ENCODE measurements around the gene CST11.
A peak's percentile ranks its signal among the peaks of the same experiment; 100 is the strongest.

The CST11 gene

DNA sequence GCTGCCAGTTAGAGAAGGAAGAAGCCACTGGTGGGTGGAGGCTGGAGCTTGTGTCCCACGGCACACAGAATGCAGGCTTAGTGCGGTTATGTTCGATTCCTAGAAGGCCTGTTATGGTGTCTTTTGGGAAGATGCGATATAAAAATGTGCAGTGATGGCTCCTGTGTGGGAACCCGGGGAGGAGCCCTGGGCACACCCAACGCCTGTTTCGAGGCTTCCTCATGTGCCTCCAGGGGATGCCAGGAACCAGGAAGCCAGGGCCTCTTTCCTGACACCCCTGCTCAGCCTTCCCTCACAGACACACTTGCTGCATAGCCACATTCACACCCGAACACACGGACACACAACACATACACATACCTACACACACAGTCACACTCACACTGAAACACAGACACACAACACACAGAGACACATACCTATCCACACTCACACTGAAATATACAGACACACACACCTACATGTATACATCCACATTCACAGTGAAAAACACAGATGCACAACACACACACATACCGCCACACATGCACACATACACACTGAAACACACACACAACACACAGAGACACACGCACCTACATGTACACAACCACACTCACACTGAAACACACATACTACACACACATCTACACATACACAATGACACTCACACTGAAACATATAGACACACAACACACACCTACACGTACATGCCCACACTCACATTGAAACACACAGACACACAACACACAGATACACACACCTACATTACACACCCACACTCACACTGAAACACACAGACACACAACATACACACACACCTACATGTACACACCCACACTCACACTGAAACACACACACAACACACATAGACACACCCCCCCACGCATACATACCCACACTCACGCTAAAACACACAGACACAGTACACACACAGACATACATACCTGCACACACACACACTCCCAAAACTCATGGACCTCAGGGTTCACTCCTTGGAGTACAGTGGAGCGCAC is 1.2 kb upstream of the CST11 start:
- DNase-seq: no peak

DNA sequence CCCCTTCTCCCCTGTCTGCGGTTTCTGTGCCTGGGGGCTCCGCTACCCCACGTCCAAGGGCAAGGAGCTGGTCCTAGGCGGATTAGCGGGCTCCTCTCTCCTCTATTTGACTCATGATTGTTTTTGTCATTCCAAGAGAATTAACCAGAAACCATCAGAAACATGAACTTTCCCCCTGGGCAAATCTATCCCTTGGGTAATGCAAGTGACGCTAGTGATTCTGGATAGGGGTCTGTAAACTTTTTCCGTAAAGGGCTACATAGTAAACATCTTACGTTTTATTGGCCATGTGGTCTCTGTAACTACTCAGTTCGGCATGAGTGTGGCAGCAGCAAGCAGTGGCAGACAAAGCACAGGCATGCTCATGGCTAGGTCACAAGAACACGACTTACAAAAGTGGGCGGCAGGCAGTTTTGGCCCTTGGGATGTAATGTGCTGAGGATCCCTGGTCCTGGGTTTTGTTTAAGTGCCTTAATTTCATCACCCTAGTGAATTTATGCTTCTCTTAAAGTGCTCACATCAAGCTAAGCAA is 654 bp downstream of the CST11 start:
- DNase-seq: no peak

DNA sequence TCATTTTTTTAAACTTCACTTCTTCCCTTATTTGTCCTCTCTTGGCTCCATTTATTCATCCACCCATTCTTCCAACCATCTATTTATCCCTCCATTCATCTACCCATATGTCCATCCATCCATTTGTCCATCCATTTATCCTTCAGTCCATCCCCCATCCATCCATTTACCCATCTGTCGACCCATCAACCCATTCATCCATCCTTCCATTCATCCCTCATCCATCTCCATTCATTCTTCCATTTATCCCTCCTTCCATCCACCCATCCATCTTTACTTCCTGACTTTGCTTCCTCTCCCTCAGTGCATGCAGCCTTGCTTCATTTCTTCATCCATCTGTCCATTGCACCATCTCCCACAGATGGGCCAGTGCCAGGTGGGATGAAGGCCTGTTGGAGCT is 1.8 kb downstream of the CST11 start:
- no peak for DNase-seq

DNA sequence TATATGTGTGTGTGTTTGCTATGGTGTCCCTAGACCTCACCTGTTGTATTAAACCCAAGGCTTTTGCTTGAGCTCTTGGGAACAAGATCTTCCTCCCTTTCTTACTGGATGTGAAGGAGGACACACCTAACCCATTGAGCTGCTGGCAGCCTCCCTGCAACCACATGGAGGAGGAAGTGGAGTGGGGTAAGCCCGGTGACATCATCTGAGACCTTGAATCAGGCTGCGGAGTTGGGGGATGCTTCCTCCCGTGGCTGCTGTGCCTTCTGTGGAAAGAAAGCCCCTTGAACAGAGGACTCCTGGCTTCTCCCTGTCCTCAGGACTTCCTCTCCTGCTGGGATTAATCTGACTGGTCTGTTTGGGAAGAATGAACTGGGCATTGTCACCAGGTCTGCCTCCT is 3.3 kb downstream of the CST11 start:
- DNase-seq: no peak

DNA sequence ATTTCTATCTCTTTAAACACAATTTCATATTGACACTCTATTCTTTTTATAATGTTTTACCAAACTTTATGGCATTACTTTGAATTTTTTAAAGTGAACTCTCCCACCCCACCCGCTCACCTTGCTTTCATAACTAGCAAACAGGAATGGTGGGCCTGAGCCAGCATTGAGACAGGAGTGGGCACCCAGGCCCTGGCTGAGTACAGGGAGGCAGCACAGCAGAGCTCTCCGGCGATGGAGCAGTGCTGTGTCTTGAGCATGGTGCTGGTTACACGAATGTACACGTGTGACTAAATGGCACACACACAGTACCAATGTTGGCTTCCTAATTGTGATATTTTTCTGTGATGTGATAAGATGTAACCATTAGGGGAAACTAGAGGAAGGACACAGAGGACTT is 4.5 kb downstream of the CST11 start:
- no peak for DNase-seq

DNA sequence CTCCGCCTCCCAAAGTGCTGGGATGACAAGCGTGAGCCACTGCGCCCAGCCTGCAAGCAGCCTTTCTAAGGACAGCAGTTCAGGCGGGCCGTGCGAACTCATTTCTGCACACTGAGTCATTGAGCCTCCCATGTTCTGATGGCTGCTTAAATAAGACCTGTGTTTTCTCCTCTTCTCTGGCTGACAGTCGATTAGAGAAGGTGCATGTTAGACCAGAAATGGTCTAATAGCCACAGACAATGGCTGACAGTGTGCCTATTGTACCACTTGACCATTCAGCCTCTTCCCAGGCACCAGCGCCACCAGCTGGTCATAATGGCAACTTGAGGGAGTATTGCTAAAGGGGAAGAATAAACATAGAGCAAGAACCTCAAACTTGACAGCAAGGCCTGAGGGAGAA is 6.2 kb downstream of the CST11 start:
- DNase-seq: peak; percentile 52 to 67

DNA sequence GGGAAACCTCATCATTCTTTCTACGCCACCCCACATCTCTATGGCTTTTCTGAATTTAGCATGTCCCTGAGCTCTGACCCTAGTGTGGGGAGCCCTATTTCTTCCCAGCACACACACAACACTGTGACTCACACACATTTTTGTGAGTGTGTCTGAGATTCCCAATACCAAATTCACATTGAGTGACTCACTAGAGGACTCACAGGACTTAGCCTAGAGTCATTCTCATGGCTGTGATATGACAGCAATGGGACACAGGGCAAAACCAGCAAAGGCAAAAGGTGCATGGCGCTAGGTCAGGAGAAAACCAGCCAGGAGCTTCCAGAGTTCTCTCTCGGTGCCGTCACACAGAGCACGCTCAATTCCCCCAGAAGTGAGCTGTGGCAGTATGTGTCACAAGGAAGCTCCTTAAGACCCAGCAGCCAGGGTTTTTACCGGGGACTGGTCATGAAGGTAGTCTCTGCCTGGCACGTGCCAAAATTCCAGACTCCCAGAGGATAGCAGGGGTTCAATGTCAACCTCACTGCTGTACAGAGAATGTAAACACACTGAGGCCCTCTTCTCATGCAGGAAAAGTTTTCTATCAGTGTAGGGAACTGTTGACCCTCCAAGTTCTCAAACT is 7.0 kb downstream of the CST11 start:
- DNase-seq: no peak

DNA sequence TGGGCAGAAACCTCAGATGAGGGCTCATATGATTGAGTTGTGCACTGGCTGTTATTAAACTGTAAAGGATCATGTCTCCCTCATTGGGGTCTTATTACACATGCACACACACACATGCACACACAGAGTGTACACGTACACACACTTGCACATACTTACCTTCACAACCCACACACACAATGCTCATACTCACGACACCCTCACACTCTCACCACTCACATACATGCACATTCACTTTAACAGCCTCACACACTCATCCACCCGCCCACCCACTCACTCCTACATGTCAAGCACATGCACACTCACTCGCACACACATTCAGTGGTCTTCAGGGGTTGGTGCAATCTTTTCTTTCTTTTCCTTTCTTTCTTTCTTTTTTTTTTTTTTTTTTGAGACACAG is 7.8 kb downstream of the CST11 start:
- no peak for DNase-seq

DNA sequence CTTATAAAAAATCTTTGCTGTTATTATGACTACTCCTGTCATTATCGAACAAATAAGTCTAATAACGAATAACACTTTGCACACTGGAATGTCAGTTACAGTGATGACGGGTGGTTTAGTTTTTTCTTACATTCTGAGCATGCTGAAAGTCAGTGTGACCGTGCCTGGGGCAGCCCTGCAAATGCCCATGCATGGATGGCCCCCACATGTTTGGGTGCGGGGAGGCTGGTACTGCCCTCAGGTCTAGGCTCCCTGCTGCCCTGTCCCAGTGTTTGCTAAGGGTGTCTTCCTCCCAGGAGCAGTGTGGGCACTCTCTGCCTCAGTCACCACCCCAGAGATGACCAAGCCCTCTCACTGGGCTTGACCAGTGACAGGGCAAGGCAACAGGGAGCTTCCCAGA is 10.2 kb downstream of the CST11 start:
- no peak for DNase-seq

DNA sequence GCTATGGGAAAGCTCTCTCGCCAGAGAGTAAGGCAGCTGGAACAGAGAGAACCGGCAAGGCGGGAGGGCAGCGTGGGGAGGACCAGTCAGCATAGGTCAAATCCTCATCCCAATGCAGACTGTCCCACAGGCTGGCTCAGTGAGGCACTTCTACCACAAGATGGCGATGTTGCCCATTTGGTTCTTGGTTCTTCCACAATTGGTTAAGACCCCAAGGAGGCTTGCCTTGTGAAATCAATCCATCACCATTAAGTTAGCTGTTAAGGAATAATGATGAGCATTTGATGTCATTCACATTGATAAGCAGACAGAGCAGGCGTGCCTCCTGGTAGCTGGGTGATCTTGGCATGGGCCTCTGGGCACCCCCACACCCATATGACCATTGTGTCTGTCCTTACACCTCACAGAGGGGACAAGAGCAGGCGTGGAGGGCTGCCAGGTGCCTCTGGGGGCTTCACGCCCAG is 10.8 kb downstream of the CST11 start:
- peak; percentile 72 to 75 for DNase-seq

DNA sequence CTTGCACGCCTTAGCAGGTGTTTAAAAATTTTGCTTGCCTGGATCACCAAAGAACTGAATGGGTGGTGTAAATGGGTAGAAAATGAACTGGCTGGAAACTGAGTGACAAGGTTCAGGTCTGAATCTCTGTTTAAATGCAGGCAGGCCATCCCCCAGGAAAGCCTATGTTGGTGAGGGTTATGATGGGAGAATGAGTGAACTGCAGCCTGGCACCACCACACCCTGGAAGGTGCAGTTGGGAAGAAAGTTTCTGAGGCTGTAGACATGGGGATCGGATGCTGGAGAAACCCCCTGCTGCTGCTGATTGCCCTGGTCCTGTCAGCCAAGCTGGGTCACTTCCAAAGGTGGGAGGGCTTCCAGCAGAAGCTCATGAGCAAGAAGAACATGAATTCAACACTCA is 12.7 kb downstream of the CST11 start:
- no peak for DNase-seq

DNA sequence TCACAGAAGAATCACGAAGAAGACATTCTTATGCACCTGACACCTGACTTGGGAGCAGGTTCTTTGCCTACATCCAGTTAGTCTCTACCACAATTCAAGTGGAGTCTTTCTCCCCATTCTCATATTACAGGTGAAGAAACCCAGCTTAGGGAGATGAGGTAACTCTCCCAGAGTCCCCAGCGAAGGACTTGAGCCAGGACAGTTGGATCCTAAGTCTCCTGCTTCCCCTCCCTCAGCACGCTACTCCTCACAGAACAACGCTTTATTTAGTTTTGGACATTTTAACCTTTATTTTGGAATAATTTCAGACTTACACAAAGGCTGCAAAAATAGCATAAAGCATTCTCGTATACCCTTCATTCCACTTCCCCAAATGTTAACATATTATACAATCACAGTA is 14.0 kb downstream of the CST11 start:
- DNase-seq: no peak

DNA sequence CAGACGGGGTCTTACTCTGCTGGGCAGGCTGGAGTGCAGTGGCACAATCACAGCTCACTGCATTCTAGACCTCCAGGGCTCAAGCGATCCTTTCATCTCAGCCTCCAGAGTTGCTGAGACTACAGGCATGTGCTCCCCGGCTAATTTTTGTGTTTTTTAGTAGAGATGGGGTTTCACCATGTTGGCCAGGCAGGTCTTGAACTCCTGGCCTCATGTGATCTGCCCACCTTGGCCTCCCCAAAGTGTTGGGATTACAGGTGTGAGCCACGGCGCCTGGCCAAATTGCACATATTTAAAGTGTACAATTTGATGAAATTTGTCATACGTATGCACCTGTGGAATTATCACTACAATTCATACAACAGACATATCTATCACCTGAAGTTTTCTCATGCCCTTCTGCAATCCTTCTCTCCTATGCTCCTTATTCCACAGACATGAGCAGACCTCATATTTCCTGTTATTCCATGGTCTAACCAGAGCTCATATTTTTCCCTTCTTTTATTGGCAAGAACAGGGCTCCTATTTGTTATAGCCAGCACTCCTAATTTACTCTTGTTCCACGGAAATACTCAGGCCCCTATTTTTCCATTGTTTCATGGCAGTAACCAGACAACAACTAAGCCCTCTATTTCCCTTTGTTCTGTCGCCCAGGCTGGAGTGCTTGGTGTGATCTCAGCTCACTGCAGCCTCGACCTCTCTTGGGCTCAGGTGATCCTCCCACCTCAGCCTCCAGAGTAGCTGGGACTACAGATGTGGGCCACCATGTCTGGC is 15.4 kb downstream of the CST11 start:
- DNase-seq: no peak

DNA sequence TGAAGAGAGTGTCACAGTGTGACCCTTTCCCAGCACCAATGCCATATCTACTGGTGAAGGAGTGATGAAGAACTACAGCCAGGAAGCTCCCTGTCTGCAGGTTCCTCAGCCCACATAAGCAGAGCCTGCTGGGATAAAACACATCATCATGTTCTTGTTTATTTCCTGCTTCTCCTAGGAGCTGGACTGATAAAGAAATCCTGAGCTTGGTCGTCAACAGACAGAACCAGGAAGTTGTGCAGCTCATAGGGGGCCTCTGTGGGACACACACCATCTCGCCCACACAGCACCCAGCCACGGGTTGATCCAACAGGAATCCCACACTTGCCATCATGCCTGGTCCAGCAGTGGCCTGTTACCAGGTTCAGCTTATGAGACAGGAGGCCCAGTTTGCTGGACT is 16.0 kb downstream of the CST11 start:
- no peak for DNase-seq

DNA sequence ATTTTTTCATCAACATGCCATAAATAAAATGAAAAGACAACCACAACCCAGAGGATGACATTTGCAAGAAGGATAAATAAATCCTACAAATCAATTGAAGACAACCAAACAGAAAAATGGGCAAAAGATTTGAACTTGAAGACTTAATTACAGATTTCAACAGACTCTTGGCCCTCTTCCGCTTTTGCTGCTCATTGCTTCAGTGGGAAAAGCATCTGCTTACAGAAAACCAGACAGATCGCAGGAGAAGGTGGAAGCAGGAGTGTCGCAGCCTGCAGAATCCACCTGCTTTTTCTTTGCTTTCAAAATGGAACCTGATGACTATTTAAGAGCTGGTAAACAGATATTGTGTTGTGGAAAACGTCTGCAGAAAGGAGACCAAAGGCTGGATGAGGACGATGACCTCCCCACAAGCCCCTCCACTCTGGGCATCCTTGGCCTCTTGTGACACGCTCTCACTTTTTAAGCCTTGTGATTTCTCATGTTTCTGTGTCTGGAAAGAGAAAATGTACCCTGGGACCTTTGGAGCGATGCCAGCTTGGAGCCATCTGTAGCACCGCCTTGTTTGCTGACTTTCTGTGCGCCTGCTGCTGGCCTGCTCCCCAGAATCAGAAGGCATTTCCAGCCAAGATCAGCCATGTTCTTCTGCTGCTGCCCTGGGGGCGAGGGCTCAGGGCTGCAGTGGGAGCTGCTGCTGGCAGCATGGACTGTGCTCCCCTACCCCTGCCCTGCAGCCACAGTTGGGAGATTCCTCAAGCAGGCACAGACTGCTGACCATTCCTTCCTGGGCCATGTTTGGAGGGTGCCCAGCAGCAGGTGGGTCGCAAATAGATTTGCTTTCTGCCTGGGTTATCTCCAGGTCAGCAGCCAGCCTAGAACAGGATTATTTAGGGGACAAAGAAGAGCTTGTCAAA is 16.8 kb downstream of the CST11 start:
- peak; percentile 50 to 80 for DNase-seq

DNA sequence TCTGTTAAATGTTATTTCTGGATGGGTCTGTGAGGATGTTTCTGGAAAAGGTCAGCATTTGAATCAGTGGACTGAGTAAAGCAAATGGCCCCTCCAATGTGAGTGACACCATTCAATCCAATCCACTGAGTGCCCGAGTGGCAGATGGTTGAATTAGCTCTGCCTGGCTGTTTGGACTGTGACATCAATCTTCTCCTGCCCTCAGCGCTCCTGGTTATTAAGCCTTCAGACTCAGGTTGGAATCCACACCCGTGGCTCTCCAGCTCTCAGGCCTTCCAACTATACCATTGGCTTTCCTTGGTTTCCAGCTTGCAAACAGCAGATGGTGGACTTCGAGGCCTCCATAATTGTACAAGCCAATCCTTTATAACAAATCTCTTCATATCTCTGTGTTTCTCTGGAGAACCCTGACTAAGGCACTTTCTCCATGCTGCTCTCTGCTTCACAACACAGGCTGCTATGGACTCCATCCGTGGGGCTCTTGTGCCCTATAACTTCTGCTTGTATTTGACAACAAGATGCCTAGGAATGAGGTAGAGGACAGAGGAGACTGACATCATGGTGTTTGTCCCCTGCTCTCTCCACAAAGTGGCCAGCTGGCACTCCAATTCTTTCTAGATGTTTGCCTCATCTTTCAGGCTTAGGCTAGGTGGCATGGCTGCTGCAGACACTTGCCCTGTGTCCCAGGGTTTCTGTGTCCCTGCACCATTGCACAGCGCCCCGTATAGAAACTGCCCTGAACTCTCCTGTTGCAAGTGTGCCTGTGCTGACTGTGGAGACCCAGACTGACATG is 18.0 kb downstream of the CST11 start:
- no peak for DNase-seq

DNA sequence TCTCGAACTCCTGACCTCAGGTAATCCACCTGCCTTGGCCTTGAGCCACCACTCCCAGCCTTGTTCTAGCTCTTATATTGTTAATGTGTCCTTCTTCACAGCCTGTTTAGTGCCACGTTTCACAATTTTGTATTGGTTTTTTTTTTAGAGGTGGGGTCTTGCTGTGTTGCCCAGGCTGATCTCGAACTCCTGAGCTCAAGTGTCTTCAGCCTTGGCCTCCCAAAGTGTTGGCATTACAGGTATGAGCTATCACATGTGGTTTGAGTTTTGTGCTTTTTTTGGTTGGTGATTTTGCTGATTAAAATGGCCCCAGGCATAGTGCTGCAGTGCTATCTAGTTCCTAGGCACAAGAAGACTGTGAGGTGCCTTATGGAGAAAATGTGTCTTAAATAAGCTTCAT is 19.0 kb downstream of the CST11 start:
- DNase-seq: no peak

DNA sequence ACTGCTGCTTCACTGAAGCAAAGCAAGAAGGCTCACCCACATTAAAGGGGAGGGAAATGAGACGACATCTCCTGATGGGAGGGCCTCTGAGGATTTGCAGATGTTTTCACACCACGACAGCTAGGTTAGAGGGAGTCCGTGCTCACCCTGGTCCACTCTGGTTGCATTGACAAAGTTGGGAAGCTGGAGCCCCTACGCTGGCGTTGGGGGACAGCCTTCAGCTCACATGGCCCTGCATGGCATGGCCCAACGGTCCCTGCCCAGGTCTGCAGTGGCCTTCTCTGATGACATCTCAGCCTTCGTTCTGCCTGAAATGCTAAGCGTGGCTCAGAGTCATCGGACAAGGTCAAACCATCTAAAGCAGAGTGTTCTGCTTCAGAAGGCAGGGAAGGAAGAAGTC is 27.5 kb downstream of the CST11 start:
- DNase-seq: no peak

DNA sequence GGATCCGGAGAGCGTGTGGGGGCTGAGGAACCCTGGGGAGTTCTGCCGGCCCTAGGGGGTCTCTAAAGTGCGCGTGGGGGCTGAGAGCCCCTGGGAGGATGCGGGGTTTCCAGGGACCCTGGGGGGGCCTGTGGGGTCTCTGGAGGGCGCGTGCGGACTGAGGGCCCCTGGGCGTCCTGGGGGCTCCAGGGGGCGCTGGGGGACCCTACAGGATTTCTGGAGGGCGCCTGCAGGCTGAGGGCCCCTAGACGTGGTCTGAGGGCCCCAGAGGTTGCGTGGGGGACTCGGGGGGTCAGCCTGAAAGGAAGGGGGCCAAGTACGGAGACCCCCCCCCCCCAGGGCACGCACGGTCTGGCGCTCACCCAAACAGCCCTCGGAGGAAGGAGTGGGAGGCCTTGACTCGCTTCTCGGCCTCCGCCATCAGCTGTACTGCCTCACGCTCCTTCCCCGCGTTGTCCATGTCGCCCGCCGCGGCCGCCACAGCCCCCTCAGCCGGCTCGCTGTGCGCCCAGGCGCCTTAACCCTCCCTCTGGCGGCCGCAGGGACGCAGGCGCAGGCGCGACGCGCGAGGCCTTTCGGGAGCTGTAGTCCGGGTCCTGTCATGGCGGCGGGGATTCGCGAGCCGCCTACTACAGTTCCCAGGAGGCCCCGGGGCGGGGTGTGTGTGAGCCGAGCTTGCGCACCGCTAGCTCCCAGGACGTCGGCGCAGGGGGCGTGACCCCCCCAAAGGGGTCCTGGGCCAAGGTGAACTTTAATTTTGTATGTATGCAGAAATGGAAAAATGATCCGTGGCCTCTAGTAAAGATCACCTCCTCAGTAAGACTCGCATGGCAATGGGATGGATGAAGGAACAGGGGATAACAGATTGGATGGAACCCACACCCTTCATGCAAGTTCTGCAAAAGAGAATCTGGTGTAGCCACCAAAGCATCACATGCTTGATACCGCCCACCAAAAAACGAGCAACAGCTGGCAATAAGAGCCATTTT is 31.4 kb downstream of the CST11 start, which contains the start of gene NAPB:
TSS of gene NAPB (minus strand) at position 546 of the 989 bp plus-strand sequence. CDS start at position 460, 86 bp downstream.
- peak; percentile 95 to 99 for DNase-seq
